Neural progenitor cell (in vitro differentiated cells): ENCODE results near the gene LINGO4. TPM values are rescaled to one million over a fixed set of nuclear protein-coding genes. Genes with fewer than 3 reads are reported as not detected.
"Not testable (repeated sequence)": the region's sequence is repeated elsewhere in the genome, so short reads cannot be mapped to it uniquely, and the experiment has no call there.

Source experiments
- DNase-seq: peaks from one replicate; pipeline ENCODE4 v3.0.0-alpha.2; 2016; ENCODE audit warnings: low spot score
- H2AFZ ChIP-seq: fragments of 200-600 bp; sonication (generic); replicated peaks from 2 replicates; pipeline ENCODE4 v1.6.1; 2016; ENCODE audit warnings: antibody characterized with exemption
- H3F3A ChIP-seq: fragments of 200-600 bp; sonication (generic); 2 replicates; pipeline ENCODE4 v1.6.1; 2016; ENCODE audit warnings: antibody characterized with exemption, low read depth
- H3K27ac ChIP-seq: fragments of 200-600 bp; sonication (generic); 2 replicates; pipeline ENCODE4 v1.5.1; 2016; ENCODE audit warnings: mild to moderate bottlenecking
- H3K27me3 ChIP-seq: fragments of 200-600 bp; sonication (generic); 2 replicates; pipeline ENCODE4 v1.6.1; 2016; ENCODE audit warnings: mild to moderate bottlenecking, moderate library complexity
- H3K36me3 ChIP-seq: fragments of 200-600 bp; sonication (generic); 2 replicates; pipeline ENCODE4 v1.5.1; 2016
- H3K4me1 ChIP-seq: fragments of 200-600 bp; sonication (generic); 2 replicates; pipeline ENCODE4 v1.6.1; 2016; ENCODE audit warnings: mixed run types
- H3K4me2 ChIP-seq: fragments of 200-600 bp; sonication (generic); 2 replicates; pipeline ENCODE4 v1.6.1; 2016
- H3K4me3 ChIP-seq: fragments of 200-600 bp; sonication (generic); 2 replicates; pipeline ENCODE4 v1.5.1; 2016
- H3K79me2 ChIP-seq: fragments of 200-600 bp; sonication (generic); 2 replicates; pipeline ENCODE4 v1.6.1; 2016; ENCODE audit warnings: low read depth
- H3K9ac ChIP-seq: fragments of 200-600 bp; sonication (generic); 2 replicates; pipeline ENCODE4 v1.6.1; 2016
- H3K9me3 ChIP-seq: fragments of 200-600 bp; sonication (generic); 2 replicates; pipeline ENCODE4 v1.5.1; 2016; ENCODE audit warnings: low read depth
- H4K20me1 ChIP-seq: fragments of 200-600 bp; sonication (generic); 2 replicates; pipeline ENCODE4 v1.6.1; 2016; ENCODE audit warnings: low read depth
- H3K27ac Mint-ChIP-seq: 3 replicates; pipeline ENCODE4 v1.8.0; 2021; ENCODE audit warnings: mixed read lengths
- H3K27me3 Mint-ChIP-seq: 2 replicates; pipeline ENCODE4 v1.8.0; 2022; ENCODE audit warnings: low read depth, mild to moderate bottlenecking, inconsistent platforms, moderate library complexity, mixed read lengths; ENCODE audit not compliant: insufficient read depth
- H3K36me3 Mint-ChIP-seq: 3 replicates; pipeline ENCODE4 v1.8.0; 2021; ENCODE audit warnings: mixed read lengths
- H3K4me1 Mint-ChIP-seq: 3 replicates; pipeline ENCODE4 v1.8.0; 2021; ENCODE audit warnings: mixed read lengths
- H3K4me3 Mint-ChIP-seq: 3 replicates; pipeline ENCODE4 v1.8.0; 2021; ENCODE audit warnings: mild to moderate bottlenecking, moderate library complexity, mixed read lengths
- H3K9me3 Mint-ChIP-seq: 3 replicates; pipeline ENCODE4 v1.8.0; 2020; ENCODE audit warnings: mixed read lengths
- EZH2 ChIP-seq: fragments of 200-600 bp; sonication (generic); IDR thresholded peaks from 2 replicates; pipeline ENCODE4 v1.6.1; 2017; ENCODE audit warnings: antibody characterized with exemption, mild to moderate bottlenecking, moderate library complexity
- EZH2phosphoT487 ChIP-seq: fragments of 200-600 bp; sonication (generic); IDR thresholded peaks from 2 replicates; pipeline ENCODE4 v1.6.1; 2017; ENCODE audit warnings: antibody characterized with exemption
- total RNA-seq: library from RNA; depleted of rRNA; stranded (reverse); fragments of >200 nt; gene quantifications from 2 replicates; pipeline ENCODE4 v1.2.3, GENCODE V29; 2015; ENCODE audit warnings: low replicate concordance
- TF ChIP-seq, protein P1 (sequence below): fragments of 200-600 bp; sonication (generic); IDR thresholded peaks from 2 replicates; pipeline ENCODE4 v1.5.1; 2017; ENCODE audit warnings: antibody characterized with exemption, mild to moderate bottlenecking

LINGO4 gene
- total RNA-seq, 1 donor from 2014 or later, result not detected

DNA sequence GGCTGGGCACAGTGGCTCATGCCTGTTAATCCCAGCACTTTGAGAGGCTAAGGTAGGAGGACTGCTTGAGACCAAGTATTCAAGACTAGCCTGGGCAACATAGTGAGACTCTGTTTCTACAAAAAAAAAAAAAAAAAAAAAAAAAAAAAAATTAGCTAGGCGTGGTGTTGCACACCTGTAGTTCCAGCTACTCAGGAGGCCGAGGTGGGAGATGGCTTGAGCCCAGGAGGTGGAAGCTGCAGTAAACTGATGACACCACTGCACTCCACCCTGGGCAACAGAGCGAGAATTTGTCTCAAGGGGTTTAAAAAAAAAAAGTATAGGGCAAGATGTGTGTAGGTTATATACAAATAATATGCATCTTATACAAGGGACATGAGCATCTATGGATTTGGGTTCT is 17.5 kb downstream of the LINGO4 start:
- Histone ChIP-seq H3K27ac (no peak overlapping the region), H3F3A (peaks cover 13% of the 10 kb centered on the region), H3K36me3 (no peaks in the 10 kb centered on the region), H3K79me2 (no peaks in the 10 kb centered on the region), H3K4me3 (no peak overlapping the region), H3K27me3 (peaks cover 9% of the 10 kb centered on the region), H4K20me1 (no peaks in the 10 kb centered on the region), H3K4me1 (peaks cover 13% of the 10 kb centered on the region), H3K9ac (no peak overlapping the region), H3K4me2 (no peak overlapping the region), H3K9me3 (no peaks in the 10 kb centered on the region), H2AFZ (no peak overlapping the region)
- H3K4me3 Mint-ChIP-seq, result no peak overlapping the region
- no peak for TF ChIP-seq EZH2phosphoT487
- no peak for TF ChIP-seq EZH2
- TF ChIP-seq, protein P1, sequence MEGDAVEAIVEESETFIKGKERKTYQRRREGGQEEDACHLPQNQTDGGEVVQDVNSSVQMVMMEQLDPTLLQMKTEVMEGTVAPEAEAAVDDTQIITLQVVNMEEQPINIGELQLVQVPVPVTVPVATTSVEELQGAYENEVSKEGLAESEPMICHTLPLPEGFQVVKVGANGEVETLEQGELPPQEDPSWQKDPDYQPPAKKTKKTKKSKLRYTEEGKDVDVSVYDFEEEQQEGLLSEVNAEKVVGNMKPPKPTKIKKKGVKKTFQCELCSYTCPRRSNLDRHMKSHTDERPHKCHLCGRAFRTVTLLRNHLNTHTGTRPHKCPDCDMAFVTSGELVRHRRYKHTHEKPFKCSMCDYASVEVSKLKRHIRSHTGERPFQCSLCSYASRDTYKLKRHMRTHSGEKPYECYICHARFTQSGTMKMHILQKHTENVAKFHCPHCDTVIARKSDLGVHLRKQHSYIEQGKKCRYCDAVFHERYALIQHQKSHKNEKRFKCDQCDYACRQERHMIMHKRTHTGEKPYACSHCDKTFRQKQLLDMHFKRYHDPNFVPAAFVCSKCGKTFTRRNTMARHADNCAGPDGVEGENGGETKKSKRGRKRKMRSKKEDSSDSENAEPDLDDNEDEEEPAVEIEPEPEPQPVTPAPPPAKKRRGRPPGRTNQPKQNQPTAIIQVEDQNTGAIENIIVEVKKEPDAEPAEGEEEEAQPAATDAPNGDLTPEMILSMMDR, result no peak
- H3K27me3 Mint-ChIP-seq, result peaks cover 6% of the 10 kb centered on the region
- no peak overlapping the region for H3K27ac Mint-ChIP-seq
- no peak for DNase-seq
- no peaks in the 10 kb centered on the region for H3K36me3 Mint-ChIP-seq
- H3K9me3 Mint-ChIP-seq, result no peaks in the 10 kb centered on the region
- peaks cover 17% of the 10 kb centered on the region for H3K4me1 Mint-ChIP-seq

DNA sequence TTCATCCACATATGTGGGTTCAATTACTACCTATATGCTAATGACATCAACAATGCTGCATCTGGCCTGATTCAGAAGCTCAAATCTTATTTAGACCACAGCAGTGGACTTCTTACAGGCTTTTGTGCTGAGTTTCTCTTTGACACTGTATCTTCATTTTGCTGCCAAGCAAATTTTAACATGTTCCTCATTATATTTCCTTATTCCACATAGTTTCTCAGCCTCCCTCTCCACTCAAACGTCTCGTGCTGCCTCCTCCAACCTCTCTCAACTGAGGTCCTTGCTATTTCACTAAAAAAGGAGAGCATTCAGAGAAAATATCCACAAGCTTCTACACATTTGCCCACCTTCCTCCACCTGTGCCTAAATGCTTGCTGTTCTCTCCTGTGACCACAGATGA is 21.4 kb downstream of the LINGO4 start:
- TF ChIP-seq EZH2phosphoT487 (no peak), EZH2 (no peak)
- TF ChIP-seq, protein P1, result no peak
- Histone ChIP-seq H3K27ac (no peak overlapping the region), H3K9ac (no peak overlapping the region), H3K36me3 (no peaks in the 10 kb centered on the region), H3K4me3 (no peak overlapping the region), H3K4me1 (no peaks in the 10 kb centered on the region), H3K27me3 (no peaks in the 10 kb centered on the region), H3F3A (no peaks in the 10 kb centered on the region), H3K79me2 (no peaks in the 10 kb centered on the region), H3K4me2 (no peak overlapping the region), H2AFZ (no peak overlapping the region), H3K9me3 (no peaks in the 10 kb centered on the region), H4K20me1 (no peaks in the 10 kb centered on the region)
- Mint-ChIP-seq H3K4me3 (no peak overlapping the region), H3K4me1 (peaks cover 1% of the 10 kb centered on the region), H3K27me3 (no peaks in the 10 kb centered on the region), H3K9me3 (no peaks in the 10 kb centered on the region), H3K36me3 (peaks cover 14% of the 10 kb centered on the region), H3K27ac (no peak overlapping the region)
- no peak for DNase-seq

DNA sequence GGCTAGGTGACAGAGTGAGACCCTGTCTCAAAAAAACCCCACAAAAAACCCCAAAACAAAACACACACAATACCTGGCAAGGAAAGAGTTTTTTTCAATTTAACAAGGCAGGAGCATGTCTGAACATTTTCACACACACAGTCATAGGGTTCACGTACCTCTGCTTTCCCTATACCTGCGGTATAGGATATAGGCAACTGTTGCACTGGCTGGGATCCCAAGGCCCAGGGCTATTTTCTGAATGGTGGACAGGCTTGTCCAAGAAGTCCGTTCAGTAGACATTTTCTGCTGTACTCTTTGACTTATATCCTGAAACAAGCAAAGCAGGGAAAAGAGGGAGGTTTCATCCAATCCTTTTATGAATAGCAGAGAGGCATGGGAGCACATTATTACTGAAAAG is 22.5 kb downstream of the LINGO4 start:
- Histone ChIP-seq H3K79me2 (no peaks in the 10 kb centered on the region), H3K9ac (no peak overlapping the region), H3K27me3 (no peaks in the 10 kb centered on the region), H3K4me3 (no peak overlapping the region), H3K27ac (no peak overlapping the region), H3K9me3 (no peaks in the 10 kb centered on the region), H2AFZ (no peak overlapping the region), H3K4me2 (no peak overlapping the region), H3K4me1 (no peaks in the 10 kb centered on the region), H3F3A (no peaks in the 10 kb centered on the region), H4K20me1 (no peaks in the 10 kb centered on the region), H3K36me3 (no peaks in the 10 kb centered on the region)
- Mint-ChIP-seq H3K27ac (no peak overlapping the region), H3K36me3 (peaks cover 20% of the 10 kb centered on the region), H3K9me3 (no peaks in the 10 kb centered on the region), H3K4me3 (no peak overlapping the region), H3K27me3 (no peaks in the 10 kb centered on the region), H3K4me1 (no peaks in the 10 kb centered on the region)
- DNase-seq, result no peak
- TF ChIP-seq, protein P1, result no peak
- TF ChIP-seq EZH2phosphoT487 (no peak), EZH2 (no peak)

DNA sequence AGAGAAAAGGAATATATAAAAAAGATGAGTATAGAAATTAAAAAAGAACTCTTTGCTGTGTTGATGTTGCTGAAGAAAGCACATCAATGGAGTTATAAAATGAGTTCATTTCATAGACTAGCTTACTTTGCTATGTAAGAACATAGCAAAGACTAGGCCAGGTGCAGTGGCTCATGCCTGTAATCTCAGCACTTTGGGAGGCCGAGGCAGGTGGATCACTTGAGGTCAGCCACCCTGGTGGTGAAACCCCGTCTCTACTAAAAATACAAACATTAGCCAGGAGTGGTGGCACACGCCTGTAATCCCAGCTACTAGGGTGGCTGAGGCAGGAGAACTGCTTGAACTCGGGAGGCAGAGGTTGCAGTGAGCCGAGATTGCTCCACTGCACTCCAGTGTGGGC is 23.2 kb downstream of the LINGO4 start:
- H3K27me3 Mint-ChIP-seq, H3K27ac ChIP-seq, H3K9ac ChIP-seq: not testable (repeated sequence)

DNA sequence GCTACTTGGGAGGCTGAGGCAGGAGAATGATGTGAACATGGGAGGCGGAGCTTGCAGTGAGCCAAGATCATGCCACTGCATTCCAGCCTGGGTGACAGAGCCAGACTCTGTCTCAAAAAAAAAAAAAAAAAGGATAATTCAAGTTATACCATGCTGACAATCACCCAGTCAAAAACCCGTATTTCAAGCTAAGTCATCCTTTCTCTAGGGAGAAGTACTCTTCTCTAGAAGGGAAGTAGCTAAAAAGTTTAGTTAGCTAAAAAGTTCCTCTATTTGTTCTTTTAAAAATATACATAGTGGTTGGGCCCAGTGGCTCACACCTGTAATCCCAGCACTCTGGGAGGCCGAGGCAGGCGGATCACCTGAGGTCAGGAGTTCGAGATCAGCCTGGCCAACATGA is 24.5 kb downstream of the LINGO4 start:
- not testable (repeated sequence) for H3K36me3 ChIP-seq, H3K4me3 Mint-ChIP-seq, H4K20me1 ChIP-seq, H3K4me1 ChIP-seq, H3K79me2 ChIP-seq, H3K27ac ChIP-seq, H3K27me3 Mint-ChIP-seq, H3K4me2 ChIP-seq, H3K27me3 ChIP-seq, H2AFZ ChIP-seq, H3K9me3 ChIP-seq, H3K9me3 Mint-ChIP-seq, H3K9ac ChIP-seq, H3K27ac Mint-ChIP-seq, H3F3A ChIP-seq, H3K4me1 Mint-ChIP-seq, DNase-seq, H3K4me3 ChIP-seq
- H3K36me3 Mint-ChIP-seq, result peaks cover 30% of the 10 kb centered on the region

More for the DNA sequence above, 23.2 kb downstream of the LINGO4 start:
- not testable (repeated sequence) for H3K4me1 Mint-ChIP-seq, H3K4me1 ChIP-seq, H3K27ac Mint-ChIP-seq, H3K9me3 Mint-ChIP-seq, H3K4me2 ChIP-seq, H4K20me1 ChIP-seq, H3K79me2 ChIP-seq, H3K27me3 ChIP-seq, H3K9me3 ChIP-seq, H3K36me3 ChIP-seq, H3K4me3 ChIP-seq, H2AFZ ChIP-seq, H3K4me3 Mint-ChIP-seq, H3F3A ChIP-seq, DNase-seq
- peaks cover 20% of the 10 kb centered on the region for H3K36me3 Mint-ChIP-seq
